H1 (cell line): ENCODE measurements around the gene LY6G6F. TPM values are rescaled to one million over a fixed set of nuclear protein-coding genes. Genes with fewer than 3 reads are reported as not detected.

Experiments used
- POLR2A ChIP-seq, 2 experiments: IDR thresholded peaks; 1 replicate in 1 of 2; 2 replicates in 1 of 2; pipeline ENCODE4 v1.6.1; 2011; ENCODE audit warnings: low read depth in 2 of 2, low read length in 2 of 2, mild to moderate bottlenecking in 2 of 2; ENCODE audit errors: control extremely low read depth in 1 of 2
- RFX5 ChIP-seq: IDR thresholded peaks from 2 replicates; pipeline ENCODE4 v1.6.1; 2011; ENCODE audit warnings: low read depth, low read length, improper control_type of control experiment, borderline replicate concordance
- polyA plus RNA-seq, 7 experiments: library from polyadenylated mRNA; depleted of rRNA in 3 of 7; stranded (reverse) in 5 of 7; unstranded in 2 of 7; fragments of >200 nt in 5 of 7; fragments of 200-250 nt in 2 of 7; gene quantifications; 1 replicate in 5 of 7; 2 replicates in 1 of 7; 4 replicates in 1 of 7; pipeline versions ENCODE4 v1.2.1 to v1.2.3, GENCODE V29; 2011 to 2013; ENCODE audit warnings: missing spikeins in 2 of 7, mixed read lengths in 2 of 7
- total RNA-seq: library from RNA; stranded (reverse); fragmentation: NEBNext Ultra II Directional; extraction: Animal tissue kit (Norgen Biotek cat#: 25700); gene quantifications from 2 replicates; pipeline ENCODE4 v1.2.1, GENCODE V29; 2021

Gene LY6G6F
- total and polyA plus RNA-seq, 2 of the 8 experiments (the other 6 are each of a cell fraction or from before 2014, with no cell fraction given): not detected

DNA sequence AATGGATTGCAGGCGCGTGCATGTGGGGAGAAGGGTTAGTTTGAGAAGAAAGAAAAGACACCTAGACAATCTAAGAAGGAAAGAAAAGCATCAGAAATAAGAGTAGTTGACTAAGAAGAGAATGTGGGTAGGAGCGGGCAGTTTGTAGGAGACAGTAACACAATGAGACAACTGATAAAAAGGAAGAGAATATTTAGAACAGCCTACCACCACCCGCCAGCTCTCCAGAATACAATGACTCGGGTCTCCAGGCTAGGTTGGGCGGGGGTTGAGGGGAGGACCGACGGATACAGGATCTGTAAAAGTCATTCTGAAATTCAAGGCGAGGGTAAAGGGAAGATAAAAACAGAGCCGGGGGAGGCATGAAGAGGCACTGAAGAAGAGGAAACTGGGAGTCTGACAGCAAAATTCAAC is 4.3 kb upstream of the LY6G6F start (continued):
- no peak for TF ChIP-seq RFX5
- TF ChIP-seq POLR2A (IDR thresholded peaks at IDR 0.05; ENCODE audit: control extremely low read depth in 1 of 2, low read depth in 2 of 2, low read length in 2 of 2): no peak
- TF ChIP-seq, all 59 proteins: peak for 0
